ENCODE results near the gene HRAS. TPM values are rescaled to one million over a fixed set of nuclear protein-coding genes. Genes with fewer than 3 reads are reported as not detected.

The HRAS gene
- total RNA-seq, 1 donor from 2014 or later, result 150 TPM

GRCh38 chr11:528815-529727 lies 6.3 kb downstream of the HRAS start:
- TF ChIP-seq CTCF (IDR thresholded peaks at IDR 0.05; ENCODE audit: insufficient read depth, low read length, severe bottlenecking), result no peak
- FAIRE-seq (no peak), DNase-seq (ENCODE audit: low read depth) (no peak)
- Histone ChIP-seq H3K27me3 (ENCODE audit: control insufficient read depth, insufficient read depth, low read length) (no peaks in the 10 kb centered on the region), H3K4me3 (ENCODE audit: low read depth, low read length) (no peak overlapping the region), H3K36me3 (ENCODE audit: control insufficient read depth, insufficient read depth, low read length) (peaks cover 25% of the 10 kb centered on the region)

GRCh38 chr11:528166-528814 lies 7.1 kb downstream of the HRAS start:
- Histone ChIP-seq H3K4me3 (ENCODE audit: low read depth, low read length) (no peak overlapping the region), H3K36me3 (ENCODE audit: control insufficient read depth, insufficient read depth, low read length) (peaks cover 17% of the 10 kb centered on the region), H3K27me3 (ENCODE audit: control insufficient read depth, insufficient read depth, low read length) (no peaks in the 10 kb centered on the region)
- no peak for TF ChIP-seq CTCF (IDR thresholded peaks at IDR 0.05; ENCODE audit: insufficient read depth, low read length, severe bottlenecking)
- DNase-seq (ENCODE audit: low read depth), result no peak
- FAIRE-seq, result no peak

GRCh38 chr11:526192-526591 lies 9.2 kb downstream of the HRAS start:
- Histone ChIP-seq H3K27me3 (ENCODE audit: control insufficient read depth, insufficient read depth, low read length) (no peaks in the 10 kb centered on the region), H3K36me3 (ENCODE audit: control insufficient read depth, insufficient read depth, low read length) (peaks cover 2% of the 10 kb centered on the region), H3K4me3 (ENCODE audit: low read depth, low read length) (no peak overlapping the region)
- FAIRE-seq (no peak), DNase-seq (ENCODE audit: low read depth) (no peak)
- no peak for TF ChIP-seq CTCF (IDR thresholded peaks at IDR 0.05; ENCODE audit: insufficient read depth, low read length, severe bottlenecking)

GRCh38 chr11:521177-521688 lies 14.1 kb downstream of the HRAS start:
- Histone ChIP-seq H3K27me3 (ENCODE audit: control insufficient read depth, insufficient read depth, low read length) (no peaks in the 10 kb centered on the region), H3K4me3 (ENCODE audit: low read depth, low read length) (no peak overlapping the region), H3K36me3 (ENCODE audit: control insufficient read depth, insufficient read depth, low read length) (no peaks in the 10 kb centered on the region)
- no peak for TF ChIP-seq CTCF (IDR thresholded peaks at IDR 0.05; ENCODE audit: insufficient read depth, low read length, severe bottlenecking)
- DNase-seq (ENCODE audit: low read depth), result no peak
- FAIRE-seq, result no peak

GRCh38 chr11:520428-521176 lies 14.8 kb downstream of the HRAS start:
- peak; percentile 2 for TF ChIP-seq CTCF (IDR thresholded peaks at IDR 0.05; ENCODE audit: insufficient read depth, low read length, severe bottlenecking)
- DNase-seq (ENCODE audit: low read depth) (no peak), FAIRE-seq (no peak)
- H3K4me3 ChIP-seq (ENCODE audit: low read depth, low read length), result no peak overlapping the region
- H3K36me3 ChIP-seq (ENCODE audit: control insufficient read depth, insufficient read depth, low read length), result no peaks in the 10 kb centered on the region
- no peaks in the 10 kb centered on the region for H3K27me3 ChIP-seq (ENCODE audit: control insufficient read depth, insufficient read depth, low read length)
